DOHH2 (cell line): ENCODE data around the gene RDH11.

Experiments
- EZH2phosphoT487 ChIP-seq: fragments of 200-600 bp; sonication (generic); IDR thresholded peaks from 2 replicates; pipeline ENCODE4 v1.6.1; 2017; ENCODE audit warnings: borderline replicate concordance, mild to moderate bottlenecking, antibody characterized with exemption, low read length, moderate library complexity, mixed read lengths
- TF ChIP-seq, protein P1 (sequence below): fragments of 200-600 bp; sonication (generic); IDR thresholded peaks from one replicate; pipeline ENCODE4 v1.5.1; 2014; ENCODE audit warnings: antibody characterized with exemption, mild to moderate bottlenecking, low read depth, low read length; ENCODE audit not compliant: poor library complexity, severe bottlenecking

DNA sequence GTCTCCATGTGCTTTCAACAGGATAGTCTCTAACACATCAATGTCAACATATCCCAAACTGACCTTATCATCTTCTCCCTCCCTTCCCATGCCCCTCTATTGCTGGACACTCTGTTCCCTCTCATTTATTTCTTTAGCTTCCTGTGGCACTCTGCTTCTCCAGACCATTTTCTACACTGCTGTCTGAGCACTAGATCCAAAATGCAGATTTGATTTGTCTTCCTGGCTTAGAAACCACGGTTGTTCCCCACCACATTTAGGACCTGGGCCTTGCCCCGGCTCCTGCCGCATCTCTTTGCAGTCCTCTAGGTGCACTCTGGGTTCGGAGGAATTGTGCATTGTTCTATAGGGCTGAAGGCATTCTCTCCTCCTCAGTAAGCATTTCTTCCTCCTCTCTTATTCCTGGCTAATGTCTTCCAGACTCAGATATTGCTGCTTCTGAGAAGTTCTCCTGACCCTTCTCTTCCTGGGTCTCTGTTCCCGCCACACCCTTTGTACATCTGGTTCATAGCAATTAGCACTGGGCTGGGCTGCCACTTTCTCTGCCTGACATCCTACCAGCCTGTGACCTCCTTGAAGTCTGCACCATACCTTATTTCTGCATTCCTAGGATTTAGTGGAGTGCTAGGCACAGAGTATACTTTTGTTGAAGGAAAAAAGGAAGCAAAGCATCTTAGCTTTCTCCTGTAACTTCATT, 62.0 kb downstream of the RDH11 start:
- TF ChIP-seq, protein P1, sequence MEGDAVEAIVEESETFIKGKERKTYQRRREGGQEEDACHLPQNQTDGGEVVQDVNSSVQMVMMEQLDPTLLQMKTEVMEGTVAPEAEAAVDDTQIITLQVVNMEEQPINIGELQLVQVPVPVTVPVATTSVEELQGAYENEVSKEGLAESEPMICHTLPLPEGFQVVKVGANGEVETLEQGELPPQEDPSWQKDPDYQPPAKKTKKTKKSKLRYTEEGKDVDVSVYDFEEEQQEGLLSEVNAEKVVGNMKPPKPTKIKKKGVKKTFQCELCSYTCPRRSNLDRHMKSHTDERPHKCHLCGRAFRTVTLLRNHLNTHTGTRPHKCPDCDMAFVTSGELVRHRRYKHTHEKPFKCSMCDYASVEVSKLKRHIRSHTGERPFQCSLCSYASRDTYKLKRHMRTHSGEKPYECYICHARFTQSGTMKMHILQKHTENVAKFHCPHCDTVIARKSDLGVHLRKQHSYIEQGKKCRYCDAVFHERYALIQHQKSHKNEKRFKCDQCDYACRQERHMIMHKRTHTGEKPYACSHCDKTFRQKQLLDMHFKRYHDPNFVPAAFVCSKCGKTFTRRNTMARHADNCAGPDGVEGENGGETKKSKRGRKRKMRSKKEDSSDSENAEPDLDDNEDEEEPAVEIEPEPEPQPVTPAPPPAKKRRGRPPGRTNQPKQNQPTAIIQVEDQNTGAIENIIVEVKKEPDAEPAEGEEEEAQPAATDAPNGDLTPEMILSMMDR = no peak
- no peak for TF ChIP-seq EZH2phosphoT487
